GM10847 (cell line): ENCODE data around the gene ZMYND12.

ENCODE experiments used
- POLR2A ChIP-seq: IDR thresholded peaks from 2 replicates; pipeline ENCODE4 v1.6.1; 2011; ENCODE audit not compliant: insufficient read length; ENCODE audit errors: extremely low read depth

Gene ZMYND12

DNA sequence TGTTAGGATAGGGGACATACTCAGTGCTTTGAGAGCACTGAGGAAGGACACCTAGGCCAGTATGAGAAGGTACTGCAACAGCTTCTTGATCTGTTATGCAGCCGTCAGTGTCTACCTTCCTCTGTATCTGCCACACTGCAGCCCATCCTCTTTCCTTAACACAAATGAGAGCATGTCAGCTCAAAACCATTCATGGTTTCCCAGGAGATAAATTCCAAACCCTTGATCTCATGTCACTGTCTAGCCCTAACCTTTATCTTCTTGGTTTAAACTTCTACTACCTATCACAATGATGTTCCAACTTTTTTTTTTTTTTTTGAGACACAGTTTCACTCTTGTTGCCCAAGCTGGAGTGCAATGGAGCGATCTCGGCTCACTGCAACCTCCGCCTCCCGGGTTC is 1.4 kb downstream of the ZMYND12 start:
- no peak for TF ChIP-seq POLR2A

DNA sequence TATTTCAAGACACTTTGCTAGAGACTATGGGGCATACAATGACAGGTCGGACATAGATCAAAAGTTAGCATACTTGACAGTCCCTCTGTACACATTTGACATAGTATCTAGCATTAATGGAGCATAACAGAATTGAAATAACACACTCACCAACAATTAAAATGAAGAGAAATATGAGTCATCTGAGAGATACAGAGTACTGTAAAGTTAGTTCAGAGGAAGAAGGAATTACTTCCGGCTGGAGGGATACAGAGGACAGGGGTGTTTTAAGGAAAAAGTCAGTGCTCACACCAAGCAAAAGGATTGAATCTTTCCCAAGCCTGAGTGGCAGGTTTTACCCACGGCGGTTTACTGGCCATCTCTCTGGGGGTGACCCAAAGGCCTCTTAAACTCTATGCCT is 2.4 kb downstream of the ZMYND12 start:
- no peak for TF ChIP-seq POLR2A

DNA sequence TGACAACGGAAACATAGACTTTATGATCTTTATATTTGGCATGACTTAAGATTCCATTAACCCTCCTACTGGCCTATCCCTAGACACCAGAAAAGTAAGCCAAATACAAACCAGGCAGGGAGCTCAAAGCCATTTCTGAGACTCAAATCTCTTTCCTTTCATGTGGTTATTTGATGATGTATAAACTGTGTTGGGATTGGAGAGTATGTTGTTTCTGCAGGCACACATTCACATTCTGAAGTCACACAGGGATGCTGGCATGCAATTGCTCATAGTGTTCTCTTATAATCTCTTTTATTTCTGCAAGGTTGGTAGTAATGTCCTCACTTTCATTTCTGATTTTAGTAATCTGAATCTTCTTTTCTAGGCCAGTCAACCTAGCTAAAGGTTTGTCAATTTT is 5.8 kb downstream of the ZMYND12 start:
- TF ChIP-seq POLR2A, result no peak

DNA sequence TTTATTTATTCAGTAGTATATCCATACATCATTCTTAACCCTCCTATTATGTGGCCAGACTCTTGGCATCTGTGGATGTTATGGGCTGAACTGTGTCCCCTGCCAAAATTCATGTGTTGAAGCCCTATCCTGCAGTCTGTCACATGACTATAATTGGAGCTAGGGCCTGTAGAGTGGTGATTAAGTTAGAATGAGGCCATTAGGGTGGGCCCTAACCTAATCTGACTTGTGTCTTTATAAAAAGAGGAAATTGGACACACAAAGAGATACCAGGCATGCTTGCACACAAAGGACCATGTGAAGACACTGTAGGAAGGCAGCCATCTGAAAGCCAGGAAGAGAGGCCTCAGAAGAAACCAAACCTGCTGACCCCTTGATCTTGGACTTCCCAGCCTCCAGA is 6.6 kb downstream of the ZMYND12 start:
- TF ChIP-seq POLR2A, result no peak

DNA sequence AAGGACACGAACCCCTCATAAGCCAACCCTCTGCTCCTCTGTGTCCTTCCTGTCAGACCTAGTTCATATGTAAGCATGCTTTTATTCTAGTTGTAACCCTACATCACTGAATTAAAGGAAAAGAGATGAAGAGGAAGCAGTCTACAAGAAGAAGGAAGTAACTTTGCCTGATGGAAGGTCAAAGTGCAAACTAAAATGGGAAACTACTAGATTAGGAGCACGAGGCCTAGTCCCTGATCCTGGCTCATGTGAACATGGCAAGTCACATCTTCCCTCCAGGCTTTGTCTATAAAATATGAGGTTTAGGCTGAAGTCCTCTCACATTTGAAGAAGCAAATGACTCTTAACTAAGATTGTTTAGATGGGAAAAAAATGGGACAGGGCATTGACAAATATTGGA is 13.2 kb downstream of the ZMYND12 start:
- no peak for TF ChIP-seq POLR2A

DNA sequence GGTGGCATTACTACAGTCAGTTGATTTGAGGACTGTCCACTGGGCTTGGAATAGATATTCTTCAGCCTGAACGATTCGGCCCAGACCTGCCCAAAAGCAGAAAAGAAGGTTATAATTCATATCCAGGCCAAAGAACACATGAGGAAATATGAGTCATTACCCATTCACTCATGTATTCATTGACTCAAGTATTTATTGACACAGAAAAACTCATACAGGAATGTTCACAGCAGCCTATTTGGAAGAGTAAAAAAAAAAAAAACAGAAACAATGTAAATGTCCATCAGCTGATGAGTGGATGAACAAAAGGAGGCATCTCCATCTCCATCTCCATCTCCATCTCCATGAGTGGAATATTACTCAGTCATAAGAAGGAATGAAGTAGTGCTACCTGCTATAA is 15.9 kb downstream of the ZMYND12 start:
- TF ChIP-seq POLR2A, result no peak

DNA sequence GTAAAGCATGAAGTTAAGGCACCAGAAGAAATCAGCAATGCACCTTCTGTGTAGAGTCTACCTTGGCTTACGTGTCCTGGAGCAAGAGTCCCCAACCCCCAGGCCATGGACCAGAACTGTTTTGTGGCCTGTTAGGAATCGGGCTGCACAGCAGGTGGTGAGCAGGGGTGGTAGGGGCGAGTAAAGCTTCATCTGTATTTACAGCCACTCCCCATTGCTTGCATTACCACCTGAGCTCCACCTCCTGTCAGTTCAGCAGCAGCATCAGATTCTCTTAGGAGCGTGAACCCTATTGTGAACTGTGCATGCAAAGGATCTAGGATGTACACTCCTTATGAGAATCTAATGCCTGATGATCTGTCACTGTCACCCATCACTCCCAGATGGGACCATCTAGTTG is 21.5 kb downstream of the ZMYND12 start:
- TF ChIP-seq POLR2A, result no peak

DNA sequence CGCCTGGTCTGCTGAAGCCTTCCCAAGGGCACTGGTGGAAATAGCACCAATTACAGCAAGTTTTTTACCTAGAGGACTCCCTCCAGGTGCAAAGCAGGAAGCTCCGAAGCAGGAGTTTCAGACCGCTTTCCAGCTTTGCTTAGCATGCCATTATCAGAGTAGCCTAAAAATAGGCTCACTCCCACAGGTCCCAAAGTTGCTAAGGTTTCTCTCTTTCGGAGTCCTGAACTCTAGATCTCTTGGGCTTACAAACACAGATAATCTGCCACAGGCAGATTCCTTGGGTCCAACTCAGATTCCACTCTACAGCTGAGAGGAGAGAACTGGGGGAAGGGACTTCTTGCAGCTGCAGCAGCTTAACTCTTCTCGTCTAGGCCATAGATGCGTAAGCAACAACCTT is 22.5 kb downstream of the ZMYND12 start:
- TF ChIP-seq POLR2A, result no peak

DNA sequence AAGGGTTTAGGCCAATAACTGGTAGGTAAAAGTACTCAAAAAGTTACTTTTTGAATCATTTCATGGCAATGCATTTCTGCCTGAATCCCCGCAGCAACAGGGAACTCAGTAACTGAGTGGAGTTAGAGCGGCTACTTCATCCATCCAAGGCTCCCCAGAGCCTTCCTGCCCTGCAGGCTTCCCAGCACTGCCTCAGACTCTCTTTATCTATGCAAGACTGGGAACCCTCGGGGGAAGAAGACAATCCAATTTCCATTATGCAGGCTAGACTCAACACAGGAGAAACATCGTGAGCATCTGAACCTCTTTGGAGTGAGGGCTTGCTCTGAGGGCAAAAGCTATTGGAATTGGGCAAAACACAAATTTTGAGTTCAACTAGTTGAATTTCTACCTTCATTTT is 23.1 kb downstream of the ZMYND12 start:
- TF ChIP-seq POLR2A, result no peak

DNA sequence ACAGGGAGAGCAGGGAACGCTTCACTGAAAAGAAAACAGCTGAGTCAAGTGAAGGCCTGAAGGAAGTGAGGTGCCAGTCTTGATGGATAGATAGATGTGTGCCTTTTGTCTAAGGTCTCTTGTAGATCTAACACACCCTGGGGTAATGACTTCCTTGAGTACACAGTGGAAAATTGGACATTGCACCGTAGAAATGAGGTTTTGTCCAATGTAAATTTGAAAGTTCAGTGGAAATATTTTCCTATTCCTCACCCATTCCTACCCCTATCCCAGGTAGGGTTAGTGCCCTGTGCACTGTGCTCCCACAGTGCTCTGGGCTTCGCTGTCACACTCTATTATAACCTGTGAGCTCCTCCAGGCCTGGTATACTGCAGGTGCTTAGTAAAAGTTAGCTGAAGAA is 24.3 kb downstream of the ZMYND12 start:
- no peak for TF ChIP-seq POLR2A

DNA sequence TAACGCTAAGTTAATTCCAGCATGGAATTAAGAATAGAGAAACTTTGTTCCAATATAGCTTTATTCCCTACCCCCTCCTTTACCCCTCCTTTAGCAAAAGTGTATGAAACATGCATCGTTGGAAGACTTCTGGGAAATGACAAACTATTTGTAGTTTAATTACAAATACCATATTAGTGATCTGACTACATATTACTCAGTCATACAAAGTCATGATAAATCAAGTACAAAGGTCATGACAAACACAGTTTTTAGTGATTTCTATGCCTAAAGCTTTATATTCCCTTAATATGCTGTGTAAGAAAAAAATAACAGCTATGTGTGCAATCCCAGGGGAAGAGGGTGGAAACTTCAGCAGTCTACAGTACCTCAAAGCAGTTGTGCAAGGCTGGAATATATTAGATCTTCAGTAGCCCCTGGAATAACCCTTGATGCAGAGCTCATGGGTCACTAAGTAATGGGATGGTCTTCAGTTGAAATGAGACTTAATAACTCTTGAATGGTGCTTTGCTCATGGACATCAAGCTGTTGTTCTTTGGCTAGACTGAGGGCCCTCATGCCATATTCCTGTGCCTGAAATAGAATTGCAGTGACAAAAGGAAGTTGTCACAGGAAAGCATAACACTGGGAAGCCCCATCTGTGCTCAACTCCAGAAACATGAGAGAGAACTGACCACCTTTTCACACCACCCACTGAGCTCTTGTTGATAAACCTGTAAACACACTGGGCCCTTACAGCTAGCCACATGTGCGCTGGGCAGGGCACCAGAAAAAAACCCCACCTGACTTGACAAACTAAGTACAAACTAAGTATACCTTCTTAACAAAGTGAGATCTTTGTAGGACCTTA is 25.3 kb downstream of the ZMYND12 start:
- TF ChIP-seq POLR2A, result no peak

DNA sequence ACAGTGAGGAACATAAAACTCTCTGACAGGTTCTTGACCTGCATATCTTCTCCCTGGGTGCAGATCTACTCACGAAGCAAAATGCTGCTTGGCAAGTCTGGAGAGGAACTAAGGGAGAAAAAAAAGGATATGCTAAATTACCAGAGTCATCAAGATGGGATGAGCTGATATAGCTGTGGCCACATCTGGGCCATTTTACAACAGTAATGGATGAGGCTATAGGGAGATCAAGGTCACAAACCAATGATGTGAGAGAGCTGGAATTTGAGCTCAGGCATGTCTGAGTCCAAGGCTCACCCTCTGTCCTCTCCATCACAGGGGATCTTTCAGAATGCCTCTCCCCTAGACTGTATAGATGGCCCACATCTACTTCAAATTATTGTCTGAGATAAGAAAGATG is 26.2 kb downstream of the ZMYND12 start:
- TF ChIP-seq POLR2A, result no peak

DNA sequence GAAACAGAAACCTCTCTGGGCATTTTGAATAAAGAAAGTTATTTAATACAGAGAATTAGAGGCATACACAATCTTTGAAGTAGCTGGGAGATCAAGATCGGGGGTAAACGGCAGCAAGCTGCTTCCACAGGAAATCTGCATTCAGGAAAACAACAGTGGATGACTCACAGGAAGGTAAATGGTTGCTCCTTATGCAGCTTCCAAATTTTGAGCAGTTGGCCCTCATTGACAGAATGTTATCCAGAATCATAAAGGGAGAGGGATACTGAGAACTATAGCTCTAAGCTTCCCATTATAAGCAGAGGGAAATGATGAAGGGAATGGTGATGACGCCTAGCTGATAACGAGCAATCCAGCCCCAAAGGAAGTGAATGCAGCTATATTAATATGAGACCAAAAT is 28.6 kb downstream of the ZMYND12 start:
- no peak for TF ChIP-seq POLR2A

DNA sequence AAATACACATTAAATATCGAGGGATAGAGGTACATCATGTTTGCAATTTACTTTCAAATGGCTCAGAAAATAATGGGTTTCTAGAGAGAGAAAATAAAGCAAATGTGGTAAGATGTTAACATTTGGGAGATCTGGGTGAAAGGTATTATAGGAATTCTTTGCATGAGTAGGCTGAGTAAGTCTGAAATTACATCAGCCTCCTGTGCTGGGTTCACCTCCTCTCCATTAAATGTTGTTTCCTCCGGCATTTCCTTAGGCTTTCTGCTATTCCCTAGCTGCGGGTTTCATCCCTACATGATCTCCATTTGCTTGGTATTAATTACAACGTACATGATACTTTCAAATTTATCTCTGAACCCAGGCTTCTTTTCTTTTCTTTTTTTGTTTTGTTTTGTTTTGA is 31.6 kb downstream of the ZMYND12 start:
- TF ChIP-seq POLR2A, result no peak

DNA sequence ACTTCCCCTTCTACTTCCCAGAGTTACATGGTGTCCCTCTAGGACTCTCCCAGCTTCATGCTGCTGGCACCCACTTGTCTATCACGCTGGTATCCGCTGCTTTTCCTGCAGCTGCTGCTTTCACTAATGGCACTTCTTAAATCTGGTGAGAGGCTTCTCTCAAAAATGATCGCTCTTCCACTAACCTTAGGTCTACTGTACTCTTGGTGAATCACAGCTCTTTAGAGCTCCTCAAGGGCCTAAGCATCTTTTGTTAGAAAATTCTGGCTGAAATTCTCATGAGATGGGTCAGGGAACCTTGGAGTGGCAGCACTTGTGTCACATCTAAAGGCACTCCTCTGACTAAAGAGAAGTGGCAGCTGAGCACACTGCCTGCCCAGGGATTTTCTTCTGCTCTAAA is 32.1 kb downstream of the ZMYND12 start:
- no peak for TF ChIP-seq POLR2A

DNA sequence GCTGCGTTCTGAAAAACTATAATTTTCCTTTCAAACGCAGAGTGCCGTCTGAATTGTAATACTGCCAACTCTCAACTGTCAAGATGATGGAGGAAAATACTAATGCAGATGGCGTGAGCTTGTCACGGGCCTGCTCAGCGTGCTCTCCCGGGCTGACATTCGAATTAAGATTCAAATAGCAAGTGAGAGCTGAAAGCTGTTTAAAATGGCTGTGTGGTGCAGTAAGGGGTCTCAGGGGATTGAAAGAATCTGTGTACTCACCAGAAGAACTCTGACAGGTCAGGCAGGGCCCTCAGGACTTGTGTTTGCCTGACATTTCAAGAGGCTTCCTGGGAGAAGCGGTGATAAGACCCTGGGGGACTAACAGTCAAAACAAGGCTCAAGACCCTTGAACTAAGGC is 33.1 kb downstream of the ZMYND12 start:
- no peak for TF ChIP-seq POLR2A

DNA sequence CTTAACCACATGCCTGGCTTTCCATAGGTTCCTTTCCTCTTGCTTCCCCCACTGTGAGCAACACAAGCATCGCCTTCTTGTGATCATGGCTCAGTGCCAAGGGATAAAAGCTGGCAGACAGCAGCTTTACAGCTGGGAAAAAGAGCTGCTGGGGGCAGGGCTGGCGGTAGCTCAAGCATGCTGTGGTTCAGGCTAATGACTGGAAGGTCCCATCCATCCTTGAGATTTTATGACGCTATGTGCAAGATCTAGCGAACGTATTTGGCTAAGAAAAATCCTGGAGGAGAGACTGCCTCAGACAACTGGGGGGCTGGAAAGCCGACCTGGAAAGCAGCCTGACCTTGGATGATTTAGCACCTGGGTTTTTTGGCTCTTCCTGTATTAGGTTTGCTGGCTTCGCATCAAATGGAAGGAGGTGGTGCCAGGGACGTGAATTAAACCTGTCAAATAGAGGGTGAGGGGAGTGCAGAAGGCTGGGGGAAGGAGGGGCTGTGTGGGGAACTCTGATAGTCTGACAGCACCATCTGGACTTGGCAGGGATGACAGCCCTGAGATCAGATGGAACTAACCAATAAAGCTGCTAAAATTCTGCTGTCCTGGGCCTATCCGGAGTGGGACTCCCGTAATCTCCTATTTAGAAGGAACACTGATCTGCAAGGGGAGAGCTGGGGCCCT is 34.8 kb downstream of the ZMYND12 start:
- TF ChIP-seq POLR2A, result no peak
